GM12892 (cell line): ENCODE results near the gene MELTF.

Source experiments
- POLR2A ChIP-seq: IDR thresholded peaks from 2 replicates; pipeline ENCODE4 v1.6.1; 2011; ENCODE audit warnings: low read depth, low read length, control low read depth
- POLR2AphosphoS5 ChIP-seq: IDR thresholded peaks from 2 replicates; pipeline ENCODE4 v1.6.1; 2011; ENCODE audit warnings: low read depth, low read length, control low read depth

- no peak for TF ChIP-seq POLR2AphosphoS5
- TF ChIP-seq POLR2A, result no peak
These were observed 37.8 kb downstream of the MELTF start for GRCh38 chr3:196991581-196992460.
